Endothelial cell of umbilical vein (primary cell): ENCODE data around the gene OTOS. TPM values are rescaled to one million over a fixed set of nuclear protein-coding genes. Genes with fewer than 3 reads are reported as not detected.

Source experiments
- BruUV-seq: library from RNA; stranded (reverse); fragments of 400-500 nt; replicated peaks from 2 replicates; lab custom pipeline; 2021; lab: Mats Ljungman, UMichigan
- CTCF ChIA-PET: fragments of 300-600, 350-600 bp; sonication (Branson Sonifier 250); formaldehyde crosslinking; loops from one replicate; lab custom pipeline; 2021; ENCODE audit warnings: antibody characterized with exemption, inconsistent platforms; lab: Charles Lee
- POLR2A ChIA-PET: fragments of 300-600, 350-600 bp; sonication (Branson Sonifier 250); formaldehyde crosslinking; loops from one replicate; lab custom pipeline; 2021; ENCODE audit warnings: antibody characterized with exemption, inconsistent platforms; lab: Charles Lee
- DNase-seq: peaks from one replicate; pipeline ENCODE4 v3.0.0-alpha.2; 2011; ENCODE audit warnings: low read depth, low spot score
- FAIRE-seq: peaks from 2 replicates; lab custom pipeline; 2011; peaks lifted over from hg19 to GRCh38; lab: Jason Lieb, UNC
- H2AFZ ChIP-seq: 2 replicates; pipeline ENCODE4 v1.6.0; 2012; ENCODE audit warnings: low read depth, low read length, control low read depth, inconsistent platforms
- H3K27ac ChIP-seq: 2 replicates; pipeline ENCODE4 v1.5.1; 2011; ENCODE audit warnings: low read depth, mild to moderate bottlenecking, control low read depth, low read length, moderate library complexity; ENCODE audit not compliant: insufficient read depth
- H3K27me3 ChIP-seq, 2 experiments: 2 replicates each; pipeline versions ENCODE4 v1.6.0 to v1.6.1; 2011; ENCODE audit warnings: low read length in 2 of 2, mixed read lengths in 1 of 2; ENCODE audit not compliant: control insufficient read depth in 2 of 2, insufficient read depth in 2 of 2
- H3K36me3 ChIP-seq, 2 experiments: 2 replicates in 1 of 2; 3 replicates in 1 of 2; pipeline ENCODE4 v1.5.1; 2011; ENCODE audit warnings: low read length in 2 of 2, mild to moderate bottlenecking in 1 of 2, moderate library complexity in 1 of 2; ENCODE audit not compliant: control insufficient read depth in 2 of 2, insufficient read depth in 2 of 2; ENCODE audit errors: extremely low read depth in 1 of 2
- H3K4me1 ChIP-seq: 3 replicates; pipeline ENCODE4 v1.5.1; 2011; ENCODE audit warnings: mild to moderate bottlenecking, low read length; ENCODE audit not compliant: control insufficient read depth, insufficient read depth; ENCODE audit errors: extremely low read depth
- H3K4me2 ChIP-seq: 2 replicates; pipeline ENCODE4 v1.6.1; 2011; ENCODE audit warnings: low read length, control low read depth, mixed read lengths; ENCODE audit not compliant: insufficient read depth
- H3K4me3 ChIP-seq, 3 experiments: fragments of 200-600 bp in 1 of 3; sonication (generic), shearing (Covaris generic) in 1 of 3; replicated peaks in 1 of 3; 2 replicates each; pipeline ENCODE4 v1.5.1; 2011 to 2016; ENCODE audit warnings: control low read depth in 3 of 3, low read length in 3 of 3, mild to moderate bottlenecking in 2 of 3, inconsistent platforms in 1 of 3, low read depth in 1 of 3, moderate library complexity in 1 of 3; ENCODE audit not compliant: insufficient read depth in 1 of 3
- H3K79me2 ChIP-seq: 2 replicates; pipeline ENCODE4 v1.6.0; 2012; ENCODE audit warnings: low read length, inconsistent platforms; ENCODE audit not compliant: control insufficient read depth, insufficient read depth
- H3K9ac ChIP-seq: replicated peaks from 2 replicates; pipeline ENCODE3; 2011; ENCODE audit warnings: low read length, control low read depth; ENCODE audit not compliant: insufficient read depth; ENCODE audit errors: extremely low read depth
- H3K9me1 ChIP-seq: replicated peaks from 3 replicates; pipeline ENCODE4 v1.6.0; 2011; ENCODE audit warnings: mild to moderate bottlenecking, low read length; ENCODE audit not compliant: control insufficient read depth, insufficient read depth; ENCODE audit errors: extremely low read depth
- H3K9me3 ChIP-seq: replicated peaks from 2 replicates; pipeline ENCODE4 v1.5.1; 2012; ENCODE audit warnings: low read length, inconsistent platforms; ENCODE audit not compliant: control insufficient read depth, insufficient read depth
- H4K20me1 ChIP-seq: replicated peaks from 2 replicates; pipeline ENCODE3; 2011; ENCODE audit warnings: mild to moderate bottlenecking, low read length; ENCODE audit not compliant: control insufficient read depth, insufficient read depth; ENCODE audit errors: extremely low read depth
- CTCF ChIP-seq, 2 donors: IDR thresholded peaks; 1 replicate in 1 of 2; 2 replicates in 1 of 2; pipeline ENCODE4 v1.5.1; 2011; ENCODE audit warnings: low read length in 2 of 2, mild to moderate bottlenecking in 2 of 2, moderate library complexity in 2 of 2, control low read depth in 1 of 2, inconsistent platforms in 1 of 2, low read depth in 1 of 2; ENCODE audit not compliant: insufficient read depth in 1 of 2; ENCODE audit errors: extremely low read depth in 1 of 2
- EZH2 ChIP-seq: IDR thresholded peaks from 2 replicates; pipeline ENCODE4 v1.6.1; 2012; ENCODE audit warnings: borderline replicate concordance, low read depth, mild to moderate bottlenecking, moderate library complexity, low read length, inconsistent platforms; ENCODE audit not compliant: severe bottlenecking
- FOS ChIP-seq: IDR thresholded peaks from 2 replicates; pipeline ENCODE4 v1.6.1; 2011; ENCODE audit warnings: mild to moderate bottlenecking, low read length, moderate library complexity, borderline replicate concordance; ENCODE audit not compliant: insufficient read depth
- GATA2 ChIP-seq: IDR thresholded peaks from 2 replicates; pipeline ENCODE4 v1.7.0; 2011; ENCODE audit warnings: low read depth, mild to moderate bottlenecking, moderate library complexity, mixed read lengths, low read length; ENCODE audit not compliant: insufficient read length, insufficient read depth
- JUN ChIP-seq: IDR thresholded peaks from 2 replicates; pipeline ENCODE4 v1.6.1; 2011; ENCODE audit warnings: borderline replicate concordance, low read depth; ENCODE audit not compliant: insufficient read length, insufficient read depth
- MAX ChIP-seq: IDR thresholded peaks from 2 replicates; pipeline ENCODE4 v1.6.1; 2011; ENCODE audit not compliant: insufficient read depth, insufficient read length
- MYC ChIP-seq: IDR thresholded peaks from one replicate; pipeline ENCODE4 v1.6.1; 2011; ENCODE audit warnings: mild to moderate bottlenecking, low read depth, low read length
- POLR2A ChIP-seq: IDR thresholded peaks from 2 replicates; pipeline ENCODE4 v1.6.1; 2012; ENCODE audit warnings: low read depth, mild to moderate bottlenecking, control low read depth, low read length
- POLR2AphosphoS5 ChIP-seq: IDR thresholded peaks from 2 replicates; pipeline ENCODE4 v1.6.1; 2012; ENCODE audit warnings: low read depth, mild to moderate bottlenecking, control low read depth, low read length, moderate library complexity; ENCODE audit not compliant: insufficient read depth
- dilution Hi-C: fragments of 300-500 bp; cut with MboI; formaldehyde crosslinking; loops from one replicate; pipeline ENCODE4 v1.15.0; 2019; ENCODE audit warnings: low sequenced_read_pairs; ENCODE audit not compliant: extremely low pct_ligation_motif_present
- intact Hi-C: fragments of 100-400 bp; cut with micrococcal nuclease; formaldehyde crosslinking; loops from one replicate; pipeline ENCODE4 v1.10.0; 2022
- polyA plus RNA-seq, 4 experiments: library from polyadenylated mRNA; depleted of rRNA in 3 of 4; stranded (reverse) in 3 of 4; unstranded in 1 of 4; fragments of >200 nt; gene quantifications; 2 replicates each; pipeline versions ENCODE4 v1.2.1 to v1.2.3, GENCODE V29; 2011 to 2012; ENCODE audit warnings: missing spikeins in 1 of 4
- total RNA-seq: library from RNA; stranded (reverse); gene quantifications from 2 replicates; pipeline ENCODE4 v1.2.3, GENCODE V29; 2021

The OTOS gene
- total and polyA plus RNA-seq, 2 donors (not counting 3 experiments of a cell fraction or from before 2014, with no cell fraction given), result not detected

GRCh38 chr2:240114233-240114632, 26.2 kb downstream of the OTOS start:
- ChIA-PET POLR2A (no interaction called here), CTCF (interaction anchor here (1.2 kb wide), 1 partner anchor 122 kb away, joined by 3 read pairs; no protein-coding TSS in a partner anchor)
- H3K4me3 ChIP-seq, result no peak overlapping the region
- H2AFZ ChIP-seq, result no peak overlapping the region
- no peaks in the 10 kb centered on the region for H3K9me1 ChIP-seq
- no peaks in the 10 kb centered on the region for H3K36me3 ChIP-seq
- intact Hi-C loops, result no loop called here
- H3K4me1 ChIP-seq, result no peaks in the 10 kb centered on the region
- no peak overlapping the region for H3K9ac ChIP-seq
- FAIRE-seq (no peak), DNase-seq (no peak)
- no peaks in the 10 kb centered on the region for H4K20me1 ChIP-seq
- H3K4me2 ChIP-seq, result no peak overlapping the region
- no peaks in the 10 kb centered on the region for H3K9me3 ChIP-seq
- no peak for TF ChIP-seq CTCF (IDR thresholded peaks at IDR 0.05; ENCODE audit: extremely low read depth in 1 of 2, insufficient read depth in 1 of 2, low read depth in 1 of 2, low read length in 2 of 2)
- no peak for TF ChIP-seq MAX
- TF ChIP-seq EZH2, result no peak
- no peak for TF ChIP-seq MYC
- TF ChIP-seq JUN, result no peak
- TF ChIP-seq POLR2A, result no peak
- no peak for TF ChIP-seq GATA2
- TF ChIP-seq FOS, result no peak
- no peak for TF ChIP-seq POLR2AphosphoS5
- no peaks in the 10 kb centered on the region for H3K27me3 ChIP-seq
- H3K27ac ChIP-seq, result no peak overlapping the region
- no peaks in the 10 kb centered on the region for H3K79me2 ChIP-seq
- dilution Hi-C loops, result no loop called here
- no TSS peak for BruUV-seq
